OCI-LY1 (cell line): ENCODE measurements around the gene RBP3.

Experiments used
- EZH2 ChIP-seq: fragments of 200-600 bp; sonication (generic), shearing (Covaris generic); IDR thresholded peaks from 2 replicates; pipeline ENCODE4 v1.8.0; 2017; ENCODE audit warnings: borderline replicate concordance, mixed run types, mild to moderate bottlenecking, antibody characterized with exemption, low read length, moderate library complexity, mixed read lengths
- TF ChIP-seq, protein P1 (sequence below): fragments of 200-600 bp; sonication (generic), shearing (Covaris generic); IDR thresholded peaks from 2 replicates; pipeline ENCODE4 v1.5.1; 2017; ENCODE audit warnings: mild to moderate bottlenecking, antibody characterized with exemption, low read length, moderate library complexity, mixed read lengths

- TF ChIP-seq, protein P1, sequence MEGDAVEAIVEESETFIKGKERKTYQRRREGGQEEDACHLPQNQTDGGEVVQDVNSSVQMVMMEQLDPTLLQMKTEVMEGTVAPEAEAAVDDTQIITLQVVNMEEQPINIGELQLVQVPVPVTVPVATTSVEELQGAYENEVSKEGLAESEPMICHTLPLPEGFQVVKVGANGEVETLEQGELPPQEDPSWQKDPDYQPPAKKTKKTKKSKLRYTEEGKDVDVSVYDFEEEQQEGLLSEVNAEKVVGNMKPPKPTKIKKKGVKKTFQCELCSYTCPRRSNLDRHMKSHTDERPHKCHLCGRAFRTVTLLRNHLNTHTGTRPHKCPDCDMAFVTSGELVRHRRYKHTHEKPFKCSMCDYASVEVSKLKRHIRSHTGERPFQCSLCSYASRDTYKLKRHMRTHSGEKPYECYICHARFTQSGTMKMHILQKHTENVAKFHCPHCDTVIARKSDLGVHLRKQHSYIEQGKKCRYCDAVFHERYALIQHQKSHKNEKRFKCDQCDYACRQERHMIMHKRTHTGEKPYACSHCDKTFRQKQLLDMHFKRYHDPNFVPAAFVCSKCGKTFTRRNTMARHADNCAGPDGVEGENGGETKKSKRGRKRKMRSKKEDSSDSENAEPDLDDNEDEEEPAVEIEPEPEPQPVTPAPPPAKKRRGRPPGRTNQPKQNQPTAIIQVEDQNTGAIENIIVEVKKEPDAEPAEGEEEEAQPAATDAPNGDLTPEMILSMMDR = no peak
- TF ChIP-seq EZH2 = no peak
Measured at GRCh38 chr10:47305566-47305965, 42.6 kb upstream of the RBP3 start.
